Thoracic aorta (tissue), 2 donors: ENCODE measurements around the gene POU4F1. TPM values are rescaled to one million over a fixed set of nuclear protein-coding genes. Genes with fewer than 3 reads are reported as not detected.

ENCODE experiments used
- ATAC-seq: fragments of 150-250 bp; one replicate; pipeline ENCODE4 v1.8.0; 2017; ENCODE audit warnings: low read depth; ENCODE audit not compliant: insufficient number of reproducible peaks, low FRiP score
- DNase-seq: peaks from one replicate; pipeline ENCODE4 v3.0.0-alpha.2; 2020; ENCODE audit warnings: low spot score
- H3K27ac ChIP-seq, 2 donors: fragments of 200-600 bp; sonication (generic); 1 replicate in 1 of 2; 2 replicates in 1 of 2; pipeline ENCODE4 v1.5.1; 2016; ENCODE audit warnings: mild to moderate bottlenecking in 2 of 2, moderate library complexity in 2 of 2
- H3K27me3 ChIP-seq: fragments of 200-600 bp; sonication (generic); replicated peaks from 2 replicates; pipeline ENCODE4 v1.6.0; 2016; ENCODE audit warnings: mild to moderate bottlenecking; ENCODE audit not compliant: insufficient read depth
- H3K36me3 ChIP-seq: fragments of 200-600 bp; sonication (generic); one replicate; pipeline ENCODE4 v1.5.1; 2016
- H3K4me1 ChIP-seq, 2 donors: fragments of 200-600 bp; sonication (generic); 1 replicate in 1 of 2; 2 replicates in 1 of 2; pipeline versions ENCODE4 v1.5.1 to v1.6.0; 2016; ENCODE audit warnings: low read depth in 2 of 2, mild to moderate bottlenecking in 1 of 2; ENCODE audit not compliant: control insufficient read depth in 1 of 2
- H3K4me3 ChIP-seq: fragments of 200-600 bp; sonication (generic); 2 replicates; pipeline ENCODE4 v1.5.1; 2016; ENCODE audit warnings: mild to moderate bottlenecking
- H3K9me3 ChIP-seq: fragments of 200-600 bp; sonication (generic); 2 replicates; pipeline ENCODE4 v1.5.1; 2016
- total RNA-seq, 2 donors: library from RNA; depleted of rRNA; stranded (reverse); fragments of >200 nt; gene quantifications; one replicate each; pipeline versions ENCODE4 v1.1.0 to v1.2.3, GENCODE V29; 2016
- TF ChIP-seq, protein P1 (sequence below): fragments of 200-600 bp; sonication (generic); IDR thresholded peaks from one replicate; pipeline ENCODE4 v1.5.1; 2019; ENCODE audit warnings: antibody characterized with exemption

Gene POU4F1
- total RNA-seq, 2 donors from 2014 or later: 1.1 TPM; not detected in 1

- H3K27ac ChIP-seq: no peak overlapping the region
- H3K4me3 ChIP-seq: no peak overlapping the region
- DNase-seq (no peak), ATAC-seq (no peak)
- no peaks in the 10 kb centered on the region for H3K4me1 ChIP-seq
- TF ChIP-seq, protein P1, sequence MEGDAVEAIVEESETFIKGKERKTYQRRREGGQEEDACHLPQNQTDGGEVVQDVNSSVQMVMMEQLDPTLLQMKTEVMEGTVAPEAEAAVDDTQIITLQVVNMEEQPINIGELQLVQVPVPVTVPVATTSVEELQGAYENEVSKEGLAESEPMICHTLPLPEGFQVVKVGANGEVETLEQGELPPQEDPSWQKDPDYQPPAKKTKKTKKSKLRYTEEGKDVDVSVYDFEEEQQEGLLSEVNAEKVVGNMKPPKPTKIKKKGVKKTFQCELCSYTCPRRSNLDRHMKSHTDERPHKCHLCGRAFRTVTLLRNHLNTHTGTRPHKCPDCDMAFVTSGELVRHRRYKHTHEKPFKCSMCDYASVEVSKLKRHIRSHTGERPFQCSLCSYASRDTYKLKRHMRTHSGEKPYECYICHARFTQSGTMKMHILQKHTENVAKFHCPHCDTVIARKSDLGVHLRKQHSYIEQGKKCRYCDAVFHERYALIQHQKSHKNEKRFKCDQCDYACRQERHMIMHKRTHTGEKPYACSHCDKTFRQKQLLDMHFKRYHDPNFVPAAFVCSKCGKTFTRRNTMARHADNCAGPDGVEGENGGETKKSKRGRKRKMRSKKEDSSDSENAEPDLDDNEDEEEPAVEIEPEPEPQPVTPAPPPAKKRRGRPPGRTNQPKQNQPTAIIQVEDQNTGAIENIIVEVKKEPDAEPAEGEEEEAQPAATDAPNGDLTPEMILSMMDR: no peak
- no peaks in the 10 kb centered on the region for H3K27me3 ChIP-seq
- H3K36me3 ChIP-seq: peaks cover 7% of the 10 kb centered on the region
- H3K9me3 ChIP-seq: no peaks in the 10 kb centered on the region
Observed at GRCh38 chr13:78625384-78625783, 22.0 kb upstream of the POU4F1 start.

- Histone ChIP-seq H3K9me3 (no peaks in the 10 kb centered on the region), H3K4me1 (no peaks in the 10 kb centered on the region), H3K27ac (no peak overlapping the region), H3K4me3 (no peak overlapping the region), H3K36me3 (peaks cover 4% of the 10 kb centered on the region), H3K27me3 (no peaks in the 10 kb centered on the region)
- TF ChIP-seq, protein P1: no peak
- no peak for DNase-seq
- ATAC-seq: no peak
Observed at GRCh38 chr13:78623132-78623531, 19.8 kb upstream of the POU4F1 start.

GRCh38 chr13:78620936-78621470 is 17.7 kb upstream of the POU4F1 start:
- Histone ChIP-seq H3K9me3 (no peaks in the 10 kb centered on the region), H3K4me1 (no peaks in the 10 kb centered on the region), H3K27me3 (no peaks in the 10 kb centered on the region), H3K4me3 (no peak overlapping the region), H3K36me3 (peaks cover 10% of the 10 kb centered on the region), H3K27ac (no peak overlapping the region)
- TF ChIP-seq, protein P1: no peak
- ATAC-seq (no peak), DNase-seq (no peak)

GRCh38 chr13:78618411-78618810 is 15.1 kb upstream of the POU4F1 start:
- H3K27me3 ChIP-seq: no peaks in the 10 kb centered on the region
- no peak overlapping the region for H3K27ac ChIP-seq
- H3K9me3 ChIP-seq: no peaks in the 10 kb centered on the region
- peaks cover 10% of the 10 kb centered on the region for H3K36me3 ChIP-seq
- no peaks in the 10 kb centered on the region for H3K4me1 ChIP-seq
- no peak overlapping the region for H3K4me3 ChIP-seq
- DNase-seq (no peak), ATAC-seq (no peak)
- TF ChIP-seq, protein P1: no peak

DNA sequence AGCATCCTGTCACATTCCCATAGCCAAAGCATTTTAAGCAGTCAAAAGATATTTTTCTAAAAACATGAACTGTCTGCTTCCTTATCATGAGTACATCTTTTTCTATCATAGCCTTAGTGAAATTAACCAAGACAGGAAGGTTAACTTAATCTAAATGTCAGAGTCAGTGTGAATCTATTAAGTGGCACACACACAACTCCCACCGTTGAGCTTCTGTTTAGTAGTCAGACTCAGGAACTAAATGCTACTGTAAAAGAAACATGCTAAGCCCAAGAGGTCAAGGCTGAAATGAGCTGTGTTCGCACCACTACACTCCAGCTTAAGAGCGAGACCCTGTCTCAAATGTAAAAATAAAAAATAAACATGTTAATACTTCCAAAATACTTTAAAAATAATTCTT is 7.7 kb upstream of the POU4F1 start:
- no peaks in the 10 kb centered on the region for H3K9me3 ChIP-seq
- peaks cover 14 to 21% of the 10 kb centered on the region in 2 donors for H3K4me1 ChIP-seq
- H3K27me3 ChIP-seq: peaks cover 16% of the 10 kb centered on the region
- H3K4me3 ChIP-seq: no peak overlapping the region
- no peak overlapping the region for H3K27ac ChIP-seq
- DNase-seq (no peak), ATAC-seq (no peak)
- TF ChIP-seq, protein P1: no peak
- peaks cover under 1% of the 10 kb centered on the region for H3K36me3 ChIP-seq
